SK-N-SH (cell line): ENCODE data around the gene CYP2J2. TPM values are rescaled to one million over a fixed set of nuclear protein-coding genes. Genes with fewer than 3 reads are reported as not detected.
A peak's percentile ranks its signal among the peaks of the same experiment; 100 is the strongest.

Experiments
- CTCF ChIA-PET: fragments of 300-600, 350-600 bp; formaldehyde crosslinking; extraction: SDS; loops from one replicate; lab custom pipeline; 2021; lab: Yijun Ruan, JAX
- POLR2A ChIA-PET: fragments of 350-600 bp; sonication (Branson Sonifier 250); formaldehyde crosslinking; extraction: SDS; loops from one replicate; lab custom pipeline; 2020; ENCODE audit warnings: antibody characterized with exemption, inconsistent platforms; lab: Yijun Ruan, JAX
- DNase-seq: peaks from one replicate; pipeline ENCODE4 v3.0.0; 2012
- H2AFZ ChIP-seq: fragments of 200-600 bp; sonication (generic); 2 replicates; pipeline ENCODE4 v1.8.1; 2016; ENCODE audit warnings: antibody characterized with exemption, mild to moderate bottlenecking, low read depth
- H3F3A ChIP-seq: fragments of 200-600 bp; sonication (generic); replicated peaks from 2 replicates; pipeline ENCODE3; 2016; ENCODE audit warnings: antibody characterized with exemption, mild to moderate bottlenecking; ENCODE audit not compliant: insufficient read depth
- H3K27ac ChIP-seq, 2 experiments: fragments of 200-500 bp in 1 of 2; fragments of 200-600 bp in 1 of 2; sonication (Bioruptor generic) in 1 of 2; sonication (generic), shearing (Covaris generic) in 1 of 2; 2 replicates each; pipeline versions ENCODE4 v1.5.1 to v1.6.1; 2014 to 2016; ENCODE audit warnings: low read depth in 2 of 2, inconsistent platforms in 1 of 2, low read length in 1 of 2, mild to moderate bottlenecking in 1 of 2, mixed read lengths in 1 of 2
- H3K27me3 ChIP-seq: fragments of 200-600 bp; sonication (generic), shearing (Covaris generic); 2 replicates; pipeline ENCODE4 v1.6.1; 2016; ENCODE audit warnings: mixed run types; ENCODE audit not compliant: insufficient read depth
- H3K36me3 ChIP-seq, 2 experiments: fragments of 200-500 bp in 1 of 2; fragments of 200-600 bp in 1 of 2; sonication (Bioruptor generic) in 1 of 2; sonication (generic) in 1 of 2; replicated peaks in 1 of 2; 2 replicates each; pipeline versions ENCODE3 to v1.5.1; 2014 to 2016; ENCODE audit warnings: low read length in 1 of 2, mild to moderate bottlenecking in 1 of 2; ENCODE audit not compliant: insufficient read depth in 2 of 2, control insufficient read depth in 1 of 2
- H3K4me1 ChIP-seq, 2 experiments: fragments of 200-500 bp in 1 of 2; fragments of 200-600 bp in 1 of 2; sonication (Bioruptor generic) in 1 of 2; sonication (generic), shearing (Covaris generic) in 1 of 2; 2 replicates each; pipeline versions ENCODE4 v1.5.1 to v1.6.1; 2014 to 2016; ENCODE audit warnings: low read depth in 1 of 2, low read length in 1 of 2, mixed run types in 1 of 2; ENCODE audit not compliant: insufficient read depth in 2 of 2, control insufficient read depth in 1 of 2
- H3K4me2 ChIP-seq: fragments of 200-600 bp; sonication (generic), shearing (Covaris generic); 2 replicates; pipeline ENCODE4 v1.6.1; 2017; ENCODE audit warnings: mixed run types
- H3K4me3 ChIP-seq, 2 experiments: fragments of 200-500 bp in 1 of 2; fragments of 200-600 bp in 1 of 2; sonication (Bioruptor generic) in 1 of 2; sonication (generic), shearing (Covaris generic) in 1 of 2; 2 replicates each; pipeline versions ENCODE4 v1.5.1 to v1.8.1; 2014 to 2016; ENCODE audit warnings: low read depth in 2 of 2, inconsistent platforms in 1 of 2, low read length in 1 of 2, mild to moderate bottlenecking in 1 of 2, mixed read lengths in 1 of 2, moderate library complexity in 1 of 2
- H3K79me2 ChIP-seq: fragments of 200-600 bp; sonication (generic); 2 replicates; pipeline ENCODE4 v1.8.1; 2017; ENCODE audit warnings: mild to moderate bottlenecking; ENCODE audit not compliant: insufficient read depth
- H3K9ac ChIP-seq: fragments of 200-600 bp; sonication (generic); 2 replicates; pipeline ENCODE4 v1.6.1; 2017; ENCODE audit warnings: mixed run types
- H3K9me2 ChIP-seq: fragments of 200-600 bp; sonication (generic); 2 replicates; pipeline ENCODE4 v1.6.1; 2017; ENCODE audit warnings: mixed run types
- H3K9me3 ChIP-seq: fragments of 200-600 bp; sonication (generic); 2 replicates; pipeline ENCODE4 v1.6.1; 2017; ENCODE audit warnings: mixed run types, mild to moderate bottlenecking, moderate library complexity
- H4K20me1 ChIP-seq: fragments of 200-600 bp; sonication (generic); 2 replicates; pipeline ENCODE4 v1.6.1; 2017; ENCODE audit warnings: mild to moderate bottlenecking, mixed run types; ENCODE audit not compliant: insufficient read depth
- CTCF ChIP-seq: fragments of 200-600 bp; sonication (generic); IDR thresholded peaks from 2 replicates; pipeline ENCODE4 v1.6.1; 2017; ENCODE audit warnings: antibody characterized with exemption, mild to moderate bottlenecking, moderate library complexity
- ELF1 ChIP-seq: IDR thresholded peaks from 2 replicates; pipeline ENCODE4 v1.4.0; 2012
- FOSL2 ChIP-seq: IDR thresholded peaks from 2 replicates; pipeline ENCODE4 v1.4.0; 2012; ENCODE audit warnings: low read depth, mild to moderate bottlenecking, moderate library complexity, borderline replicate concordance
- GATA2 ChIP-seq: sonication (generic); formaldehyde crosslinking; IDR thresholded peaks from 2 replicates; pipeline ENCODE4 v1.5.0; 2020; ENCODE audit warnings: mild to moderate bottlenecking, missing genetic modification reagents
- IRF3 ChIP-seq: fragments of 150-350 bp; IDR thresholded peaks from 2 replicates; pipeline ENCODE4 v1.6.1; 2016; ENCODE audit warnings: mild to moderate bottlenecking, low read depth, low read length
- JUND ChIP-seq: IDR thresholded peaks from 2 replicates; pipeline ENCODE4 v1.4.0; 2012
- MEF2A ChIP-seq: IDR thresholded peaks from 2 replicates; pipeline ENCODE4 v1.4.0; 2012; ENCODE audit warnings: low read depth, borderline replicate concordance
- MXI1 ChIP-seq: IDR thresholded peaks from 2 replicates; pipeline ENCODE4 v1.6.1; 2012; ENCODE audit warnings: mild to moderate bottlenecking, low read depth, low read length, improper control_type of control experiment
- NFIC ChIP-seq: IDR thresholded peaks from 2 replicates; pipeline ENCODE4 v1.4.0; 2012; ENCODE audit warnings: borderline replicate concordance
- NRF1 ChIP-seq: IDR thresholded peaks from 2 replicates; pipeline ENCODE4 v1.6.1; 2012; ENCODE audit warnings: low read depth, mild to moderate bottlenecking, low read length
- POLR2AphosphoS5 ChIP-seq: IDR thresholded peaks from 2 replicates; pipeline ENCODE4 v1.6.1; 2012; ENCODE audit warnings: low read depth, low read length
- RAD21 ChIP-seq: IDR thresholded peaks from 2 replicates; pipeline ENCODE4 v1.6.1; 2012; ENCODE audit warnings: mild to moderate bottlenecking, low read length
- RXRA ChIP-seq: IDR thresholded peaks from 2 replicates; pipeline ENCODE4 v1.4.0; 2012; ENCODE audit warnings: low read depth, mild to moderate bottlenecking, borderline replicate concordance
- SIN3A ChIP-seq: IDR thresholded peaks from 2 replicates; pipeline ENCODE4 v1.6.1; 2012; ENCODE audit warnings: low read depth, mild to moderate bottlenecking, low read length, moderate library complexity, borderline replicate concordance
- SMC3 ChIP-seq: IDR thresholded peaks from 2 replicates; pipeline ENCODE4 v1.6.1; 2012; ENCODE audit warnings: low read depth, low read length, improper control_type of control experiment
- TEAD4 ChIP-seq: IDR thresholded peaks from 2 replicates; pipeline ENCODE4 v1.4.0; 2012; ENCODE audit warnings: mild to moderate bottlenecking, borderline replicate concordance; ENCODE audit not compliant: insufficient read depth
- USF1 ChIP-seq: IDR thresholded peaks from 2 replicates; pipeline ENCODE4 v1.4.0; 2012; ENCODE audit warnings: low read depth, borderline replicate concordance
- USF2 ChIP-seq: fragments of 150-350 bp; IDR thresholded peaks from 2 replicates; pipeline ENCODE4 v1.6.1; 2017; ENCODE audit warnings: antibody characterized with exemption, low read length, low read depth, borderline replicate concordance
- WGBS: methylation state at CpG from one replicate; pipeline ENCODE4 v1.1.6; 2017; ENCODE audit warnings: low lambda C conversion rate; 5-methylcytosine and 5-hydroxymethylcytosine counted together
- polyA plus RNA-seq, 3 experiments: library from polyadenylated mRNA; depleted of rRNA; stranded (reverse); fragments of >200 nt; gene quantifications; 2 replicates each; pipeline ENCODE4 v1.2.3, GENCODE V29; 2012

Gene CYP2J2
- polyA plus RNA-seq, 1 of the 3 experiments (the other 2 are of a cell fraction) = 1.2 TPM

GRCh38 chr1:59903141-59903754 lies 23.3 kb downstream of the CYP2J2 start:
- H3K36me3 ChIP-seq = peaks cover 0 to 3% of the 10 kb centered on the region in 2 experiments
- H3K79me2 ChIP-seq = no peaks in the 10 kb centered on the region
- no peak overlapping the region for H3K27ac ChIP-seq
- no peak overlapping the region for H2AFZ ChIP-seq
- H3K9me3 ChIP-seq = no peaks in the 10 kb centered on the region
- H4K20me1 ChIP-seq = no peaks in the 10 kb centered on the region
- WGBS = 24% methylated on average over 9 of the region's 9 CpGs
- H3K27me3 ChIP-seq = no peaks in the 10 kb centered on the region
- H3K9ac ChIP-seq = no peak overlapping the region
- DNase-seq = peak; percentile 61
- TF ChIP-seq USF2 (no peak), ELF1 (no peak), SIN3A (no peak), RAD21 (peak; percentile 70), SMC3 (peak; percentile 64), CTCF (peak; percentile 61)
- H3K4me2 ChIP-seq = no peak overlapping the region
- POLR2A ChIA-PET = interaction anchor here (1.0 kb wide), 1 partner anchor 43 kb away, joined by 3 read pairs; no protein-coding TSS in a partner anchor
- H3K4me1 ChIP-seq = no peaks in the 10 kb centered on the region
- no peak overlapping the region for H3K4me3 ChIP-seq
- no peaks in the 10 kb centered on the region for H3F3A ChIP-seq
- no peaks in the 10 kb centered on the region for H3K9me2 ChIP-seq
- CTCF ChIA-PET = interaction anchor here (0.6 to 12.8 kb wide), 22 partner anchors 10 to 101 kb away, joined by 3 to 193 read pairs (median 4); no protein-coding TSS in a partner anchor

GRCh38 chr1:59901770-59902388 lies 24.7 kb downstream of the CYP2J2 start:
- 54% methylated on average over 1 of the region's 1 CpG for WGBS
- no peaks in the 10 kb centered on the region for H3K9me3 ChIP-seq
- H2AFZ ChIP-seq = no peak overlapping the region
- H3F3A ChIP-seq = no peaks in the 10 kb centered on the region
- H3K27ac ChIP-seq = no peak overlapping the region
- no peaks in the 10 kb centered on the region for H3K9me2 ChIP-seq
- ChIA-PET POLR2A (interaction anchor here (1.0 kb wide), 1 partner anchor 44 kb away, joined by 3 read pairs; no protein-coding TSS in a partner anchor), CTCF (interaction anchor here (0.8 to 12.8 kb wide), 9 partner anchors 9 to 69 kb away, joined by 3 to 193 read pairs (median 7); no protein-coding TSS in a partner anchor)
- H4K20me1 ChIP-seq = no peaks in the 10 kb centered on the region
- H3K9ac ChIP-seq = no peak overlapping the region
- no peak overlapping the region for H3K4me3 ChIP-seq
- no peaks in the 10 kb centered on the region for H3K27me3 ChIP-seq
- H3K4me1 ChIP-seq = no peaks in the 10 kb centered on the region
- no peak overlapping the region for H3K4me2 ChIP-seq
- H3K79me2 ChIP-seq = no peaks in the 10 kb centered on the region
- no peak for DNase-seq
- H3K36me3 ChIP-seq = no peaks in the 10 kb centered on the region
- TF ChIP-seq NRF1 (no peak), RXRA (no peak), MXI1 (no peak), NFIC (no peak), IRF3 (no peak), POLR2AphosphoS5 (no peak), GATA2 (CRISPR knock-in tag) (no peak), USF2 (no peak), FOSL2 (no peak), USF1 (no peak), JUND (no peak), SMC3 (no peak), TEAD4 (no peak), MEF2A (no peak)
